Aorta (tissue), 5 donors: ENCODE measurements around the gene TMEM106C. TPM values are rescaled to one million over a fixed set of nuclear protein-coding genes. Genes with fewer than 3 reads are reported as not detected.
"Not testable (repeated sequence)": the region's sequence is repeated elsewhere in the genome, so short reads cannot be mapped to it uniquely, and the experiment has no call there.

Experiments
- ATAC-seq: fragments of 200-7000 bp; cut with Tn5 transposase; one replicate; pipeline ENCODE4 v1.9.1; 2022; ENCODE audit warnings: moderate library complexity; ENCODE audit not compliant: low FRiP score
- DNase-seq, 2 donors: peaks; one replicate each; pipeline ENCODE4 v3.0.0-alpha.2; 2020
- H3K27ac ChIP-seq, 2 donors: one replicate each; pipeline ENCODE4 v1.5.1; 2013; ENCODE audit warnings: low read length in 2 of 2, mild to moderate bottlenecking in 2 of 2, moderate library complexity in 2 of 2, control low read depth in 1 of 2, inconsistent platforms in 1 of 2, low read depth in 1 of 2
- H3K27me3 ChIP-seq, 2 donors: one replicate each; pipeline ENCODE4 v1.6.1; 2013; ENCODE audit warnings: control low read depth in 1 of 2, low read length in 1 of 2, mild to moderate bottlenecking in 1 of 2, moderate library complexity in 1 of 2; ENCODE audit not compliant: insufficient read depth in 2 of 2, control insufficient read depth in 1 of 2
- H3K36me3 ChIP-seq, 2 donors: one replicate each; pipeline ENCODE4 v1.6.1; 2013; ENCODE audit warnings: control low read depth in 1 of 2, low read length in 1 of 2, mild to moderate bottlenecking in 1 of 2; ENCODE audit not compliant: insufficient read depth in 2 of 2, control insufficient read depth in 1 of 2
- H3K4me1 ChIP-seq, 2 donors: one replicate each; pipeline ENCODE4 v1.6.1; 2013; ENCODE audit warnings: low read length in 2 of 2, control low read depth in 1 of 2, mild to moderate bottlenecking in 1 of 2, moderate library complexity in 1 of 2; ENCODE audit not compliant: insufficient read depth in 2 of 2, control insufficient read depth in 1 of 2
- H3K4me3 ChIP-seq, 2 donors: one replicate each; pipeline ENCODE4 v1.5.1; 2013; ENCODE audit warnings: low read length in 2 of 2, control low read depth in 1 of 2, mild to moderate bottlenecking in 1 of 2
- H3K9me3 ChIP-seq: one replicate; pipeline ENCODE4 v1.6.1; 2013; ENCODE audit warnings: mild to moderate bottlenecking, low read length; ENCODE audit not compliant: control insufficient read depth
- WGBS, 2 donors: extraction: QIAGEN DNeasy Blood & Tissue Kit; methylation state at CpG; one replicate each; pipeline ENCODE4 v1.1.7; 2013; 5-methylcytosine and 5-hydroxymethylcytosine counted together
- intact Hi-C, 2 donors: fragments of 100-400 bp; cut with DNase I; formaldehyde crosslinking; loops; one replicate each; pipeline versions ENCODE4 v1.14.2 to v1.15.0; 2022
- polyA plus RNA-seq, 2 donors: library from polyadenylated mRNA; stranded (reverse); fragments of 200-250 nt; gene quantifications; one replicate each; pipeline ENCODE4 v1.2.3, GENCODE V29; 2013
- total RNA-seq, 2 donors: library from RNA; stranded (reverse); fragmentation: NEBNext Ultra II Directional; extraction: Animal tissue kit (Norgen Biotek cat#: 25700); gene quantifications; one replicate each; pipeline ENCODE4 v1.2.1, GENCODE V29; 2021
- donor health status: healthy with polysubstance abuse.
- donor health status: Bipolar disorder and iron deficiency.
- donor health status: DM: no; HTN: no; CAD: no.
- donor health status: DM: no; HTN: no; CAD: no.
- donor health status: DM: yes; HTN: yes; CAD: no.

TMEM106C gene
- total and polyA plus RNA-seq, 4 donors: 56.3 to 220 (median 69.5) TPM

GRCh38 chr12:47957671-47958070, 5.7 kb upstream of the TMEM106C start:
- H3K4me1 ChIP-seq, H3K9me3 ChIP-seq, DNase-seq, H3K27me3 ChIP-seq, H3K27ac ChIP-seq, ATAC-seq, H3K4me3 ChIP-seq, H3K36me3 ChIP-seq: not testable (repeated sequence)
- intact Hi-C loops: loop anchor here in 1 of 2 donors (10.0 kb wide), 1 partner anchor 243 kb away; no protein-coding TSS in a partner anchor
- WGBS, 2 donors: 96% methylated on average over 1 of the region's 1 CpG

GRCh38 chr12:47962198-47962597, 1.2 kb upstream of the TMEM106C start:
- Histone ChIP-seq H3K36me3 (peaks cover 0 to 2% of the 10 kb centered on the region in 2 donors), H3K27me3 (no peaks in the 10 kb centered on the region), H3K9me3 (no peaks in the 10 kb centered on the region), H3K4me1 (no peaks in the 10 kb centered on the region), H3K4me3 (no peak overlapping the region), H3K27ac (no peak overlapping the region)
- no peak for ATAC-seq
- DNase-seq: peak in 1 of 2 donors; percentile 66
- intact Hi-C loops: loop anchor here (5.0 to 10.0 kb wide), 2 partner anchors 60 to 203 kb away; partner anchors contain the start of gene VDR (in 1 of the 2)
- 90 to 91% methylated on average over 11 of the region's 11 CpGs for WGBS, 2 donors

GRCh38 chr12:47964106-47964728, 821 bp downstream of the TMEM106C start:
- Histone ChIP-seq H3K4me1 (no peaks in the 10 kb centered on the region), H3K36me3 (peaks cover 0 to 2% of the 10 kb centered on the region in 2 donors), H3K4me3 (peak overlapping the region; percentile 75 to 77), H3K27me3 (no peaks in the 10 kb centered on the region), H3K9me3 (no peaks in the 10 kb centered on the region), H3K27ac (no peak overlapping the region)
- ATAC-seq (no peak), DNase-seq (no peak)
- intact Hi-C loops: loop anchor here (5.0 to 10.0 kb wide), 2 partner anchors 62 to 201 kb away; partner anchors contain the start of gene VDR (in 1 of the 2)
- WGBS, 2 donors: 6 to 8% methylated on average over 18 of the region's 18 CpGs

GRCh38 chr12:47965581-47965980, 2.2 kb downstream of the TMEM106C start:
- Histone ChIP-seq H3K36me3 (peaks cover 0 to 2% of the 10 kb centered on the region in 2 donors), H3K27me3 (no peaks in the 10 kb centered on the region), H3K9me3 (no peaks in the 10 kb centered on the region), H3K27ac (no peak overlapping the region), H3K4me1 (no peaks in the 10 kb centered on the region), H3K4me3 (no peak overlapping the region)
- no peak for DNase-seq
- 89 to 91% methylated on average over 3 of the region's 3 CpGs for WGBS, 2 donors
- no peak for ATAC-seq
- intact Hi-C loops: loop anchor here in 1 of 2 donors (10.0 kb wide), 1 partner anchor 199 kb away; no protein-coding TSS in a partner anchor

- DNase-seq (no peak), ATAC-seq (peak; percentile 43)
- H3K4me3 ChIP-seq: no peak overlapping the region
- peaks cover 0 to 2% of the 10 kb centered on the region in 2 donors for H3K36me3 ChIP-seq
- H3K9me3 ChIP-seq: no peaks in the 10 kb centered on the region
- 12 to 21% methylated on average over 5 of the region's 5 CpGs for WGBS, 2 donors
- H3K4me1 ChIP-seq: no peaks in the 10 kb centered on the region
- peak overlapping the region in 1 of 2 donors; percentile 48 for H3K27ac ChIP-seq
- H3K27me3 ChIP-seq: no peaks in the 10 kb centered on the region
- intact Hi-C loops: loop anchor here in 1 of 2 donors (10.0 kb wide), 1 partner anchor 197 kb away; no protein-coding TSS in a partner anchor
Observed at GRCh38 chr12:47967461-47968321, 4.3 kb downstream of the TMEM106C start.

GRCh38 chr12:47969845-47970244, 6.4 kb downstream of the TMEM106C start:
- Histone ChIP-seq H3K4me3 (no peak overlapping the region), H3K27ac (no peak overlapping the region), H3K27me3 (no peaks in the 10 kb centered on the region), H3K4me1 (no peaks in the 10 kb centered on the region), H3K36me3 (peaks cover 0 to 2% of the 10 kb centered on the region in 2 donors), H3K9me3 (no peaks in the 10 kb centered on the region)
- intact Hi-C loops: loop anchor here in 1 of 2 donors (10.0 kb wide), 1 partner anchor 195 kb away; no protein-coding TSS in a partner anchor
- ATAC-seq: no peak
- WGBS, 2 donors: 49 to 51% methylated on average over 3 of the region's 3 CpGs
- DNase-seq: no peak

- 89 to 92% methylated on average over 7 of the region's 7 CpGs for WGBS, 2 donors
- H3K36me3 ChIP-seq: peaks cover 0 to 1% of the 10 kb centered on the region in 2 donors
- ATAC-seq (no peak), DNase-seq (no peak)
- no peaks in the 10 kb centered on the region for H3K9me3 ChIP-seq
- no peak overlapping the region for H3K4me3 ChIP-seq
- no peaks in the 10 kb centered on the region for H3K4me1 ChIP-seq
- intact Hi-C loops: no loop called here
- no peaks in the 10 kb centered on the region for H3K27me3 ChIP-seq
- no peak overlapping the region for H3K27ac ChIP-seq
Observed at GRCh38 chr12:47970843-47971242, 7.4 kb downstream of the TMEM106C start.

- no peaks in the 10 kb centered on the region for H3K36me3 ChIP-seq
- intact Hi-C loops: no loop called here
- no peaks in the 10 kb centered on the region for H3K4me1 ChIP-seq
- DNase-seq (no peak), ATAC-seq (no peak)
- no peaks in the 10 kb centered on the region for H3K27me3 ChIP-seq
- no peak overlapping the region for H3K27ac ChIP-seq
- no peak overlapping the region for H3K4me3 ChIP-seq
- WGBS, 2 donors: 79 to 81% methylated on average over 6 of the region's 6 CpGs
- H3K9me3 ChIP-seq: no peaks in the 10 kb centered on the region
Observed at GRCh38 chr12:47972895-47973294, 9.5 kb downstream of the TMEM106C start.
